Uterus (tissue), 4 donors: ENCODE results near the gene PPP1R3E. TPM values are rescaled to one million over a fixed set of nuclear protein-coding genes. Genes with fewer than 3 reads are reported as not detected.

Experiments used
- DNase-seq, 2 donors: peaks; one replicate each; pipeline ENCODE4 v3.0.0-alpha.2; 2019 to 2020
- H3K27ac ChIP-seq, 2 donors: fragments of 200-600 bp; sonication (generic); 1 replicate in 1 of 2; 2 replicates in 1 of 2; pipeline ENCODE4 v1.5.1; 2016 to 2018
- H3K27me3 ChIP-seq, 2 donors: fragments of 200-600 bp; sonication (generic); one replicate each; pipeline ENCODE4 v1.5.1; 2018 to 2019; ENCODE audit warnings: control low read depth in 1 of 2
- H3K36me3 ChIP-seq, 2 donors: fragments of 200-600 bp; sonication (generic); one replicate each; pipeline ENCODE4 v1.5.1; 2019; ENCODE audit warnings: control low read depth in 1 of 2
- H3K4me1 ChIP-seq, 2 donors: fragments of 200-600 bp; sonication (generic); one replicate each; pipeline ENCODE4 v1.5.1; 2018 to 2019; ENCODE audit warnings: control low read depth in 1 of 2
- H3K4me3 ChIP-seq, 2 donors: fragments of 200-600 bp; sonication (generic); 1 replicate in 1 of 2; 2 replicates in 1 of 2; pipeline ENCODE4 v1.5.1; 2018 to 2019; ENCODE audit warnings: mild to moderate bottlenecking in 1 of 2
- H3K9me3 ChIP-seq, 2 donors: fragments of 200-600 bp; sonication (generic); one replicate each; pipeline ENCODE4 v1.5.1; 2019; ENCODE audit warnings: control low read depth in 1 of 2
- POLR2A ChIP-seq, 2 donors: fragments of 450-650 bp; IDR thresholded peaks; one replicate each; pipeline ENCODE4 v1.6.1; 2016; ENCODE audit warnings: antibody characterized with exemption in 2 of 2, mild to moderate bottlenecking in 1 of 2, moderate library complexity in 1 of 2
- intact Hi-C: fragments of 100-400 bp; cut with DNase I; formaldehyde crosslinking; loops from one replicate; pipeline ENCODE4 v1.15.1; 2023; ENCODE audit warnings: low total_unique reads
- total RNA-seq, 4 donors: library from RNA; depleted of rRNA in 3 of 4; stranded (reverse); fragments of >200 nt in 3 of 4; gene quantifications; one replicate each; pipeline versions ENCODE4 v1.1.0 to v1.2.4, GENCODE V29; 2014 to 2023
- TF ChIP-seq, protein P1 (sequence below), 4 experiments: fragments of 200-600 bp in 2 of 4; fragments of 450-650 bp in 2 of 4; sonication (generic) in 2 of 4; IDR thresholded peaks; one replicate each; pipeline ENCODE4 v1.5.1; 2016 to 2019; ENCODE audit warnings: antibody characterized with exemption in 4 of 4, mild to moderate bottlenecking in 2 of 4, moderate library complexity in 1 of 4
- donor health status: DM: yes; HTN: yes; CAD: no.

Gene PPP1R3E
- total RNA-seq, 4 donors from 2014 or later: 0.88 to 23.5 (median 6.5) TPM

DNA sequence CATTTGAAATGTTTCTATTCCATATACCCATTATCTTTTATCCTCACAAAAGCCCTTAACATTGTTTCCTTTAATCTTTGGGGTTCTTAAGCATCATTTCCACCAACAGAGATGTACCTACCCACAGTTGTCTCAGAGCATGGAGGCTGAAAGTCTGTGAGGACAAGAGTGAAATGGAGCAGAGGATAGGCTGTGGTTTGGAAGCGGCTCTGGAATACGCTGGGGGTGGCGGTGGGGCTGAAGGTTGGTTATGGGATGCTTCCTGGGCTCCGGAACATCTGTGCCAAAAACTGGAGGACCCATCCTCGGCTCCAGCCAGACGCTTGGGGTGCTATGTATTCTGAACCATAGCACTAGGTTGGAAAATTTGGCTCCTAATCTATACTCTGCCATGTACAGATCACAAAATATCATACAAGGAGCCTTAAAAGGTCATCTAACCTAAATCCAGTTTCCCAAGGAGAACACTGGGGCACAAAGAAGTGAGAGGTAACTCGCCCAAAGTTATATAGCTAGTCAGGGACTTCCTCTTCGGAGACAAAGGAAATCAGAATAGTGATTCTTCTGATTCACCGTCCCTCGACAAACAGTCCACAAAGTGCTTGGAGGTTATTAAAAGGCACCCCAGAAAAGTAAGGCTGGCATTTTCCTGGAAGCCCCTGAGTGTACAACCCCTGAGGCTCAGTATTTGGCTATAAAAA lies 2.5 kb downstream of the PPP1R3E start:
- peak overlapping the region; percentile 99 for H3K27ac ChIP-seq
- TF ChIP-seq POLR2A (IDR thresholded peaks at IDR 0.05): no peak
- TF ChIP-seq, protein P1, sequence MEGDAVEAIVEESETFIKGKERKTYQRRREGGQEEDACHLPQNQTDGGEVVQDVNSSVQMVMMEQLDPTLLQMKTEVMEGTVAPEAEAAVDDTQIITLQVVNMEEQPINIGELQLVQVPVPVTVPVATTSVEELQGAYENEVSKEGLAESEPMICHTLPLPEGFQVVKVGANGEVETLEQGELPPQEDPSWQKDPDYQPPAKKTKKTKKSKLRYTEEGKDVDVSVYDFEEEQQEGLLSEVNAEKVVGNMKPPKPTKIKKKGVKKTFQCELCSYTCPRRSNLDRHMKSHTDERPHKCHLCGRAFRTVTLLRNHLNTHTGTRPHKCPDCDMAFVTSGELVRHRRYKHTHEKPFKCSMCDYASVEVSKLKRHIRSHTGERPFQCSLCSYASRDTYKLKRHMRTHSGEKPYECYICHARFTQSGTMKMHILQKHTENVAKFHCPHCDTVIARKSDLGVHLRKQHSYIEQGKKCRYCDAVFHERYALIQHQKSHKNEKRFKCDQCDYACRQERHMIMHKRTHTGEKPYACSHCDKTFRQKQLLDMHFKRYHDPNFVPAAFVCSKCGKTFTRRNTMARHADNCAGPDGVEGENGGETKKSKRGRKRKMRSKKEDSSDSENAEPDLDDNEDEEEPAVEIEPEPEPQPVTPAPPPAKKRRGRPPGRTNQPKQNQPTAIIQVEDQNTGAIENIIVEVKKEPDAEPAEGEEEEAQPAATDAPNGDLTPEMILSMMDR (IDR thresholded peaks at IDR 0.05): peak in 1 of 4 experiments; percentile 2
- H3K9me3 ChIP-seq: no peaks in the 10 kb centered on the region
- peak overlapping the region; percentile 55 to 60 for H3K4me3 ChIP-seq
- H3K4me1 ChIP-seq: peaks cover 5 to 6% of the 10 kb centered on the region in 2 donors
- H3K36me3 ChIP-seq: no peaks in the 10 kb centered on the region
- DNase-seq: no peak
- H3K27me3 ChIP-seq: no peaks in the 10 kb centered on the region
- intact Hi-C loops: no loop called here

- H3K9me3 ChIP-seq: no peaks in the 10 kb centered on the region
- H3K27me3 ChIP-seq: no peaks in the 10 kb centered on the region
- TF ChIP-seq, protein P1 (IDR thresholded peaks at IDR 0.05): peak in 1 of 4 experiments; percentile 10
- TF ChIP-seq POLR2A (IDR thresholded peaks at IDR 0.05): no peak
- intact Hi-C loops: no loop called here
- H3K4me3 ChIP-seq: no peak overlapping the region
- peak overlapping the region; percentile 99 for H3K27ac ChIP-seq
- no peak for DNase-seq
- peaks cover 5 to 10% of the 10 kb centered on the region in 2 donors for H3K4me1 ChIP-seq
- no peaks in the 10 kb centered on the region for H3K36me3 ChIP-seq
Observed at GRCh38 chr14:23299211-23299957, 3.3 kb downstream of the PPP1R3E start.

DNA sequence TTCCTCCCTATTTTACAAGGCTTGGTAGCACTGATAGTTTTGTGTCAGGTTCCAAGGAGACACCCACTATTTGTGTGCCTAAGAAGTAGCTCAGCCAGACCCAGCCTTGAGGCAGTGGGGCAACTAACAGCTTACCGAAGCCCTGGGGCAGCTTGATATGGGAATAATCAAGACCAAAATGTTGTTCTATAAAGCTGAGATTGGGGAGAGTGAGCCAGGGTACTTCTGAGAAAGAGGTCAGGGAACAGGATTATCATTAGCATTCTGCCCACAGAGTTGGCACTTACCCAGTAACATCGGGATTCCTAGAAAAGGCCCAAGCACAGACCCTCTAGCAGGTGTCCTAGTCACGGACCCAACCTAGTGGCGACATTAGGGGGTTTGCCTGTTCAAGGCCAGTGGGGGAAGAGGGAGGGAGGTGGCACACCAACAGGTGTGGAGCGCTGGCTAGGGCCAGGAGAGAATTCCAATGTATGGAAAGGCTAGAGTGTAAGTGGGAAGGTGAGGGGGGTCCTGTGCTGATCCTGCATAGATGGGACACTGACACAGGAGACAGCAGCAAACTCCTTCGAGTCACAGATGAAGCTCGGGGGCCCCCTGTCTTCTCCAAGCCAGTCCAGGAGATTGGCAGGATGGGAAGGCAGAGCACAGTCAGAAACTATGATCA lies 4.9 kb downstream of the PPP1R3E start:
- no peak for DNase-seq
- intact Hi-C loops: no loop called here
- Histone ChIP-seq H3K9me3 (no peaks in the 10 kb centered on the region), H3K27me3 (no peaks in the 10 kb centered on the region), H3K36me3 (no peaks in the 10 kb centered on the region), H3K4me3 (no peak overlapping the region), H3K4me1 (peaks cover 5% of the 10 kb centered on the region in 2 donors), H3K27ac (no peak overlapping the region)
- TF ChIP-seq POLR2A (IDR thresholded peaks at IDR 0.05): no peak
- TF ChIP-seq, protein P1 (IDR thresholded peaks at IDR 0.05): no peak

GRCh38 chr14:23297096-23297495 lies 5.6 kb downstream of the PPP1R3E start:
- intact Hi-C loops: no loop called here

GRCh38 chr14:23296012-23296777 lies 6.5 kb downstream of the PPP1R3E start:
- DNase-seq: no peak
- Histone ChIP-seq H3K4me3 (no peak overlapping the region), H3K27me3 (no peaks in the 10 kb centered on the region), H3K9me3 (no peaks in the 10 kb centered on the region), H3K27ac (no peak overlapping the region), H3K36me3 (no peaks in the 10 kb centered on the region), H3K4me1 (peaks cover 5% of the 10 kb centered on the region in 2 donors)
- TF ChIP-seq, protein P1 (IDR thresholded peaks at IDR 0.05): no peak
- TF ChIP-seq POLR2A (IDR thresholded peaks at IDR 0.05): no peak
- intact Hi-C loops: no loop called here

More at GRCh38 chr14:23297096-23297495, 5.6 kb downstream of the PPP1R3E start:
- Histone ChIP-seq H3K27me3 (no peaks in the 10 kb centered on the region), H3K9me3 (no peaks in the 10 kb centered on the region), H3K36me3 (no peaks in the 10 kb centered on the region), H3K4me1 (peaks cover 5% of the 10 kb centered on the region in 2 donors), H3K4me3 (no peak overlapping the region), H3K27ac (no peak overlapping the region)
- no peak for TF ChIP-seq POLR2A (IDR thresholded peaks at IDR 0.05)
- no peak for DNase-seq
